Measurements from ENCODE around the gene UBTD2. TPM values are rescaled to one million over a fixed set of nuclear protein-coding genes. Genes with fewer than 3 reads are reported as not detected.

Gene UBTD2
- total and polyA plus RNA-seq, 2 experiments from 2014 or later = 23.9 to 26.2 TPM

DNA sequence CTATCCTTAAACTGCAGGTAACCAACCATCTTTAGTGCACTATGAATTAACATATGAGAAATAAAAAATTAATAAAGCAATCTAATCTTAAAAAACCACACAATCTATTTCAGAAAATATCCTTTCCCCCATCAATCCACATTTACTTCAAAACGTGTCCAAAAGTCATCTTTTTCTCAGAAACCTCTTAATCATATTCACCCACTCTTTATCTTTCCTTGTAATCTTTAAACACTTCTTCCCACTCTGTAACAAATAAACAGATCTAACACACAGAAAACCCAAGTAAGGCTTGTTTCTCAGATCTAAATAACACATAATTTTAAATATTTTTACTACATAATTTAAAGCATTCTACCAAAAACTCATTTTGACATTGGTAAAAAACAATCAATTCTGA lies 45.2 kb downstream of the UBTD2 start:
- Histone ChIP-seq H3K4me3 (no peak overlapping the region), H3K9me3 (ENCODE audit: low read depth) (no peaks in the 10 kb centered on the region), H3K27ac (no peak overlapping the region), H3K4me1 (ENCODE audit: low read depth) (peaks cover 6% of the 10 kb centered on the region), H3K36me3 (peaks cover 4% of the 10 kb centered on the region), H3K27me3 (no peaks in the 10 kb centered on the region)
- TF ChIP-seq, protein P1, sequence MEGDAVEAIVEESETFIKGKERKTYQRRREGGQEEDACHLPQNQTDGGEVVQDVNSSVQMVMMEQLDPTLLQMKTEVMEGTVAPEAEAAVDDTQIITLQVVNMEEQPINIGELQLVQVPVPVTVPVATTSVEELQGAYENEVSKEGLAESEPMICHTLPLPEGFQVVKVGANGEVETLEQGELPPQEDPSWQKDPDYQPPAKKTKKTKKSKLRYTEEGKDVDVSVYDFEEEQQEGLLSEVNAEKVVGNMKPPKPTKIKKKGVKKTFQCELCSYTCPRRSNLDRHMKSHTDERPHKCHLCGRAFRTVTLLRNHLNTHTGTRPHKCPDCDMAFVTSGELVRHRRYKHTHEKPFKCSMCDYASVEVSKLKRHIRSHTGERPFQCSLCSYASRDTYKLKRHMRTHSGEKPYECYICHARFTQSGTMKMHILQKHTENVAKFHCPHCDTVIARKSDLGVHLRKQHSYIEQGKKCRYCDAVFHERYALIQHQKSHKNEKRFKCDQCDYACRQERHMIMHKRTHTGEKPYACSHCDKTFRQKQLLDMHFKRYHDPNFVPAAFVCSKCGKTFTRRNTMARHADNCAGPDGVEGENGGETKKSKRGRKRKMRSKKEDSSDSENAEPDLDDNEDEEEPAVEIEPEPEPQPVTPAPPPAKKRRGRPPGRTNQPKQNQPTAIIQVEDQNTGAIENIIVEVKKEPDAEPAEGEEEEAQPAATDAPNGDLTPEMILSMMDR (IDR thresholded peaks at IDR 0.05; ENCODE audit: low read depth, low read length) = no peak
- no peak for DNase-seq (ENCODE audit: low read depth in 1 of 2, low spot score in 1 of 2)

DNA sequence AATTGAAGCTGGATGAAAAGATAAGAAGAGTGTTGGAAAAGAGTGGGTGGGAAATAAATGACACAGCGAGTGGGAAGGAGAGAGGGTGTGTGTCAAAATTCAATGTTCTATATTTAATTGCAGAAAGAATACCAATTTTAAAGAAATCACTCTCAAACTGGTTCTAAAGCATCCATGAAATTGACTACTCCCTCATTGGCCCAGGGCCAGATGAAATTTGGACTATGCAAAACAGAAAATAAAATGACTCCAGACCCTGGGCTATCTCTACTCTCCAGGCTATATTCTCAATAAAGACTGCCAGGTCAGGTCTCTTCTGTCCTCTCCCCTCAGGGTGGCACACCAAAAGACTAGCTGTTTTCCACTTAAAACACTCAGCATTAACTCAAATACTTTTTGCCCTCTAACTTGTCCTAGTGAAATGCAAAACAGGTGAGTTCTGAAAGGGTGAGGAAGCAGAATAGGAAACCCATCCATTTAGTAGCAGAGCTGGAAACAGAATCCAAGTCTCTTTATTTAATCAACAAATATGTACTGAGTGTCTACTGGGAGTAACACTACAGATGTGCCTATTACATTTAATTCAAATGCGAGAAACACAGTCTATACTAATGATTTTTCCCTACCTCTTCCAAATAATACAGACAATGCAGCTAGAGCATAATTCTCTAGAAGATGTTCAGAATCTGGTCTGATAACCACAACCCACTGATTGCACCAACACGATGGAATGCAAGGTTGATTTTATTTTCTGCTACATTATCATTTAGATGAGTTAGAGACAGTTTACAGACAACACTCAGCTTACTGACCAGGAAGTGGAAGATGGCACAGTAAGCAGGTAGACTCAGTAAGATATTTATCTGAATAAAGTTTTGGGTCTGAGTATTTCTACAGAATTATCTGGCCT lies 47.5 kb downstream of the UBTD2 start:
- no peak overlapping the region for H3K27ac ChIP-seq
- TF ChIP-seq, protein P1 (IDR thresholded peaks at IDR 0.05; ENCODE audit: low read depth, low read length) = no peak

DNA sequence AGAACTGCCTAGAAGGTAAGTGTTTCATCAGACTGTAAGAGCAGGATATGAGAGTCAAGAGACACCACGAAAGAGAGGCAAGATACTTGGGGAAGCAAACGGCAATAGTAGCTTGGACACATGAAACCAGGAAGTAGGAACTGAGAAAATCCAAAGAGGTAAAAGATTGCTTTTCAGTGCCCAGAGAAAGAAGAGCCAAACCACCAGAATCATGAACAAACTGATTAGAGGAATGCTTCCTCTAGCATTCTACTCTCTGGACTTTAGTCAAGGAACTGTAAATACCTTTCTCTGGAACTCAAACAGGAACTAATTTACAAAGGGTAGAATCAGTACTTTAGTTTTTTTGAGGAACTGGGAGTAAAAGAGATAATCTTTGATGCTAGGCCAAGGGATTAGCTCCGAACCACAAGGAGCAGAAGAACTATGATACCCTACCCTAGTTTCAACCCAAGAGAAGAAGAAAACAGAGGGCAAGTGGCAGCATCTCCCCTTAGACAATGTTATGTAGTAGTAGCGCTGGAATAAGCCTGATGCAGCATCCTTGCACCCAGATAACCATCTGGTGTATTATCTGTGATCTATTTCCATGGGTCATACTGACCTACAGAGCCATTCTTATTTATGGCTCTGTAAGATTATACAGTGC lies 48.3 kb downstream of the UBTD2 start:
- H3K9me3 ChIP-seq (ENCODE audit: low read depth) = no peaks in the 10 kb centered on the region
- DNase-seq (ENCODE audit: low read depth in 1 of 2, low spot score in 1 of 2) = peak in 1 of 2 donors; percentile 30
- peaks cover 19% of the 10 kb centered on the region for H3K36me3 ChIP-seq
- peak overlapping the region; percentile 41 for H3K27ac ChIP-seq
- TF ChIP-seq, protein P1 (IDR thresholded peaks at IDR 0.05; ENCODE audit: low read depth, low read length) = no peak
- H3K4me1 ChIP-seq (ENCODE audit: low read depth) = peaks cover 6% of the 10 kb centered on the region
- no peaks in the 10 kb centered on the region for H3K27me3 ChIP-seq
- H3K4me3 ChIP-seq = no peak overlapping the region

More for the DNA sequence above, 47.5 kb downstream of the UBTD2 start:
- H3K27me3 ChIP-seq = no peaks in the 10 kb centered on the region
- no peaks in the 10 kb centered on the region for H3K9me3 ChIP-seq (ENCODE audit: low read depth)
- peaks cover 17% of the 10 kb centered on the region for H3K36me3 ChIP-seq
- H3K4me3 ChIP-seq = no peak overlapping the region
- peaks cover 6% of the 10 kb centered on the region for H3K4me1 ChIP-seq (ENCODE audit: low read depth)
- no peak for DNase-seq (ENCODE audit: low read depth in 1 of 2, low spot score in 1 of 2)

DNA sequence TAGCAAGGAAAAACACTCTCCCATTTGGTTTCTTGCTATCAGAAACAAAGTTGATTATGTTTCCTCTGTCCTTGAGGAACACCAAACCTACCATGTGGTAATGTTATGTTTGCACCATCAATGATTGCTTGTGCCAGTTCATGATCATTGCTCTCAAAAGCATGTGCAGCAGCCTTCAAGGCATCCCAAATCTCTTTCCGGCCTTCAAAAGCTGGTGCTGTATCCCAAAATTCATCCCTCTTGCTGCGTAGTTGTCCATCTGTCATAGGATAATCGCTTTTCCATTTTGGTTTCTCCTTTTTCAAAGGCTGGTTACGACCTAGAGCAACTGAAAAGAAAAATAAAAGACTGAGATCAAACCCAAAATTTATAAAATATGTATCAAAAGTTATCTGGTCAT lies 49.5 kb downstream of the UBTD2 start:
- H3K4me3 ChIP-seq = no peak overlapping the region
- TF ChIP-seq, protein P1 (IDR thresholded peaks at IDR 0.05; ENCODE audit: low read depth, low read length) = no peak
- no peak overlapping the region for H3K27ac ChIP-seq
- H3K36me3 ChIP-seq = peaks cover 23% of the 10 kb centered on the region
- no peaks in the 10 kb centered on the region for H3K9me3 ChIP-seq (ENCODE audit: low read depth)
- peaks cover 6% of the 10 kb centered on the region for H3K4me1 ChIP-seq (ENCODE audit: low read depth)
- no peaks in the 10 kb centered on the region for H3K27me3 ChIP-seq
- DNase-seq (ENCODE audit: low read depth in 1 of 2, low spot score in 1 of 2) = no peak

DNA sequence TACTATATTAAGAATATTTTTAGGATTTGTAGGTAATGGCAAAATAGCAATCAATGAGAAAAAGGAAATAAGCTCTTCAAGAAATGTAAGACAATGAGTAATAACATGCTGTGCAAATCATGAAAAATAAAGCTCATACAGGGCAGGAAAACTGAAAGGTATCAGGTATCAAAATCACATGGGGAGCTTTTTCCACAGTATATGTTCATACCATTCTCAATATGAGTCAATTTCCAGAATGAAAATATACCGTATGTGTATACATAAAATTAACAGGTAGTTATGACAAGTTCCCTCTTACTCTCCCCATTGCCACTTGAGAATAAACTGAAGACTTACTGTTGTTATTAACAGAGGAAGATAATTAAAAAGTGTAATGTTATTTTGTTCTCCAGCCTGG lies 53.7 kb downstream of the UBTD2 start:
- TF ChIP-seq, protein P1 (IDR thresholded peaks at IDR 0.05; ENCODE audit: low read depth, low read length) = no peak
- no peaks in the 10 kb centered on the region for H3K4me1 ChIP-seq (ENCODE audit: low read depth)
- no peak overlapping the region for H3K27ac ChIP-seq
- no peaks in the 10 kb centered on the region for H3K9me3 ChIP-seq (ENCODE audit: low read depth)
- DNase-seq (ENCODE audit: low read depth in 1 of 2, low spot score in 1 of 2) = no peak
- peaks cover 28% of the 10 kb centered on the region for H3K36me3 ChIP-seq
- no peaks in the 10 kb centered on the region for H3K27me3 ChIP-seq
- no peak overlapping the region for H3K4me3 ChIP-seq

Measured in cardiac muscle cell (in vitro differentiated cells and primary cell).